ENCODE results near the gene LHFPL3.

LHFPL3 gene

GRCh38 chr7:104772405-104773345, 444.3 kb downstream of the LHFPL3 start:
- no peak overlapping the region for H3K4me3 ChIP-seq (ENCODE audit: low read depth, low read length)
- TF ChIP-seq CTCF (IDR thresholded peaks at IDR 0.05; ENCODE audit: control insufficient read depth, extremely low read depth, insufficient read depth) = no peak
- DNase-seq (ENCODE audit: low read depth) = no peak

GRCh38 chr7:104773796-104774195, 445.4 kb downstream of the LHFPL3 start:
- TF ChIP-seq CTCF (IDR thresholded peaks at IDR 0.05; ENCODE audit: control insufficient read depth, extremely low read depth, insufficient read depth) = no peak
- no peak overlapping the region for H3K4me3 ChIP-seq (ENCODE audit: low read depth, low read length)
- DNase-seq (ENCODE audit: low read depth) = no peak

- H3K4me3 ChIP-seq (ENCODE audit: low read depth, low read length) = no peak overlapping the region
- no peak for DNase-seq (ENCODE audit: low read depth)
- TF ChIP-seq CTCF (IDR thresholded peaks at IDR 0.05; ENCODE audit: control insufficient read depth, extremely low read depth, insufficient read depth) = no peak
Measured at GRCh38 chr7:104775531-104775930, 447.1 kb downstream of the LHFPL3 start.

- no peak for DNase-seq (ENCODE audit: low read depth)
- H3K4me3 ChIP-seq (ENCODE audit: low read depth, low read length) = no peak overlapping the region
Measured at GRCh38 chr7:104777301-104777800, 448.9 kb downstream of the LHFPL3 start.

DNA sequence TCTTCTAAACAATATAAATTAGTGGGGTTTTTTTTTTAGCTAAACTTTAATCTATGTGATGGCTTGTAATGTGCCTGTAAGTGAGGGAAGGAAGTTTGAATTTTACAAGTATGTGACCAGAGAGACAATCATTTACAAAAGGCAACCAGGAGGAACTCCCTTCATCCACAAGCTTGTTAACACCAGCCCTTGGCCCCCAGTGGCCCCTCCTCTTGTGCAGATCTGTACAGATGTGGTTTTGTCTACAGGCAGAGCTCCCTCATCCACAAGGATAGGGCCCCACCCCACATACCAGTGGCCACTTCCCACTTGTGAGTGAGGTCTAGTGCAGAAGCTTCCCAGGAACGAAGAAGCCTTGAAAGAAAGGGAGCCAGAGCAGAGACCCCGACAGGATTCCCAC, 451.5 kb downstream of the LHFPL3 start:
- H3K4me3 ChIP-seq (ENCODE audit: low read depth, low read length) = no peak overlapping the region
- TF ChIP-seq CTCF (IDR thresholded peaks at IDR 0.05; ENCODE audit: control insufficient read depth, extremely low read depth, insufficient read depth) = no peak
- no peak for DNase-seq (ENCODE audit: low read depth)

More at GRCh38 chr7:104777301-104777800, 448.9 kb downstream of the LHFPL3 start:
- no peak for TF ChIP-seq CTCF (IDR thresholded peaks at IDR 0.05; ENCODE audit: control insufficient read depth, extremely low read depth, insufficient read depth)

DNA sequence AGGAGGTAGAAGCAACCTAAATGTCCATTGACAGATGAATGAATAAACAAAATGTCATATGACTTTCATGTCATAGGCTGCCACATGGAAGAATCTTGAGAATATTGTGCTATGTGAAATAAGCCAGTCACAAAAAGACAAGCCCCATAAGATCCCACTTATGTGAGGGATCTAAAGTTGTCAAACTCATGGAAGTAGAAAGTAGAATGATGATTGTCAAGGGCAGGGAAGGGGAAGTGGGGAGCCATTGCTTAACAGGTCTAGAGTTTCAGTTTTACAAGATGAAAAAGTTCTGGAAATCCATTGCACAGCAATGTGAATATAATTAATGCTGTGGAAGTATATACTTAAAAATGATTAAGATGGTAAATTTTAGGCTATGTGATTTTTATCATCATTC, 456.3 kb downstream of the LHFPL3 start:
- no peak overlapping the region for H3K4me3 ChIP-seq (ENCODE audit: low read depth, low read length)
- DNase-seq (ENCODE audit: low read depth) = no peak
- no peak for TF ChIP-seq CTCF (IDR thresholded peaks at IDR 0.05; ENCODE audit: control insufficient read depth, extremely low read depth, insufficient read depth)
